CD14-positive monocyte (primary cell): ENCODE measurements around the gene CEBPG. TPM values are rescaled to one million over a fixed set of nuclear protein-coding genes. Genes with fewer than 3 reads are reported as not detected.

Experiments
- DNase-seq, 3 donors: peaks; one replicate each; pipeline ENCODE4 v3.0.0-alpha.2; 2011 to 2022
- H2AFZ ChIP-seq: 2 replicates; pipeline ENCODE4 v1.6.0; 2012; ENCODE audit warnings: mild to moderate bottlenecking, low read depth, low read length, inconsistent platforms; ENCODE audit not compliant: insufficient read depth, poor library complexity, severe bottlenecking
- H3K27ac ChIP-seq, 2 donors: 1 replicate in 1 of 2; 2 replicates in 1 of 2; pipeline ENCODE4 v1.5.1; 2012 to 2013; ENCODE audit warnings: low read length in 2 of 2, control low read depth in 1 of 2, inconsistent platforms in 1 of 2, low read depth in 1 of 2, mild to moderate bottlenecking in 1 of 2
- H3K27me3 ChIP-seq, 2 donors: one replicate each; pipeline versions ENCODE4 v1.6.0 to v1.6.1; 2011 to 2013; ENCODE audit warnings: low read length in 2 of 2; ENCODE audit not compliant: control insufficient read depth in 2 of 2, insufficient read depth in 2 of 2
- H3K36me3 ChIP-seq, 2 donors: replicated peaks in 1 of 2; 1 replicate in 1 of 2; 2 replicates in 1 of 2; pipeline versions ENCODE4 v1.5.1 to v1.6.1; 2012 to 2013; ENCODE audit warnings: low read length in 2 of 2, control low read depth in 1 of 2, inconsistent platforms in 1 of 2, mild to moderate bottlenecking in 1 of 2; ENCODE audit not compliant: insufficient read depth in 2 of 2, control insufficient read depth in 1 of 2
- H3K4me1 ChIP-seq, 2 donors: 1 replicate in 1 of 2; 2 replicates in 1 of 2; pipeline versions ENCODE4 v1.5.1 to v1.6.1; 2012 to 2013; ENCODE audit warnings: low read length in 2 of 2, control low read depth in 1 of 2, inconsistent platforms in 1 of 2, mild to moderate bottlenecking in 1 of 2, moderate library complexity in 1 of 2; ENCODE audit not compliant: insufficient read depth in 2 of 2, control insufficient read depth in 1 of 2
- H3K4me2 ChIP-seq: replicated peaks from 2 replicates; pipeline ENCODE3; 2012; ENCODE audit warnings: low read length, moderate library complexity, mild to moderate bottlenecking; ENCODE audit not compliant: poor library complexity, severe bottlenecking; ENCODE audit errors: extremely low read depth
- H3K4me3 ChIP-seq, 3 experiments: fragments of 200-600 bp in 1 of 3; sonication (generic) in 1 of 3; replicated peaks in 1 of 3; 1 replicate in 2 of 3; 2 replicates in 1 of 3; pipeline ENCODE4 v1.5.1; 2011 to 2013; ENCODE audit warnings: low read length in 3 of 3, mild to moderate bottlenecking in 3 of 3, control low read depth in 2 of 3, low read depth in 2 of 3, inconsistent platforms in 1 of 3, moderate library complexity in 1 of 3
- H3K79me2 ChIP-seq: 2 replicates; pipeline ENCODE4 v1.6.0; 2012; ENCODE audit warnings: mild to moderate bottlenecking, control low read depth, inconsistent platforms, low read length, moderate library complexity; ENCODE audit not compliant: insufficient read depth
- H3K9ac ChIP-seq: 2 replicates; pipeline ENCODE4 v1.6.0; 2017; ENCODE audit warnings: low read length, mild to moderate bottlenecking; ENCODE audit not compliant: insufficient read depth, poor library complexity, severe bottlenecking
- H3K9me3 ChIP-seq, 2 donors: replicated peaks in 1 of 2; 1 replicate in 1 of 2; 2 replicates in 1 of 2; pipeline versions ENCODE4 v1.5.1 to v1.6.1; 2012 to 2013; ENCODE audit warnings: low read length in 2 of 2, control low read depth in 1 of 2; ENCODE audit not compliant: control insufficient read depth in 1 of 2, insufficient read depth in 1 of 2
- H4K20me1 ChIP-seq: 2 replicates; pipeline ENCODE4 v1.6.0; 2012; ENCODE audit warnings: mild to moderate bottlenecking, low read length, control low read depth, moderate library complexity; ENCODE audit not compliant: insufficient read depth
- H3K27ac Mint-ChIP-seq, 7 donors: one replicate each; pipeline ENCODE4 v1.8.0; 2020; ENCODE audit warnings: mild to moderate bottlenecking in 7 of 7, mixed read lengths in 7 of 7, moderate library complexity in 6 of 7, inconsistent platforms in 2 of 7
- H3K27me3 Mint-ChIP-seq, 3 donors: one replicate each; pipeline ENCODE4 v1.8.0; 2021 to 2022; ENCODE audit warnings: low read depth in 3 of 3, mild to moderate bottlenecking in 3 of 3, mixed read lengths in 3 of 3, moderate library complexity in 3 of 3, inconsistent platforms in 1 of 3
- H3K36me3 Mint-ChIP-seq, 2 donors: one replicate each; pipeline ENCODE4 v1.8.0; 2020; ENCODE audit warnings: mixed read lengths in 2 of 2, inconsistent platforms in 1 of 2, mild to moderate bottlenecking in 1 of 2
- H3K4me1 Mint-ChIP-seq: one replicate; pipeline ENCODE4 v1.8.0; 2020; ENCODE audit warnings: mild to moderate bottlenecking, mixed read lengths
- H3K4me3 Mint-ChIP-seq, 2 donors: one replicate each; pipeline ENCODE4 v1.8.0; 2020; ENCODE audit warnings: mild to moderate bottlenecking in 2 of 2, mixed read lengths in 2 of 2, moderate library complexity in 1 of 2
- H3K9me3 Mint-ChIP-seq, 7 donors: one replicate each; pipeline ENCODE4 v1.8.0; 2020 to 2022; ENCODE audit warnings: mixed read lengths in 7 of 7, mild to moderate bottlenecking in 6 of 7, moderate library complexity in 6 of 7, inconsistent platforms in 2 of 7
- WGBS: methylation state at CpG from one replicate; pipeline ENCODE4 v1.1.5; 2013; ENCODE audit warnings: missing lambda C conversion rate; ENCODE audit not compliant: insufficient coverage; 5-methylcytosine and 5-hydroxymethylcytosine counted together
- intact Hi-C, 2 donors: fragments of 100-400 bp; cut with micrococcal nuclease; formaldehyde crosslinking; loops; one replicate each; pipeline versions ENCODE4 v1.15.0 to v1.15.1; 2023
- polyA plus RNA-seq, 3 donors: library from polyadenylated mRNA; depleted of rRNA in 1 of 3; unstranded in 2 of 3; stranded (reverse) in 1 of 3; fragments of 300-500 nt in 2 of 3; fragments of >200 nt in 1 of 3; fragmentation: Illumina TruSeq in 2 of 3; gene quantifications; 1 replicate in 2 of 3; 2 replicates in 1 of 3; pipeline ENCODE4 v1.2.3, GENCODE V29; 2012 to 2021
- TF ChIP-seq, protein P1 (sequence below): fragments of 200-600 bp; IDR thresholded peaks from one replicate; pipeline ENCODE4 v1.8.0; 2022; ENCODE audit warnings: antibody characterized with exemption, mild to moderate bottlenecking

Gene CEBPG
- polyA plus RNA-seq, 3 donors = 16.8 to 18.3 (median 17.8) TPM

- H3K4me1 Mint-ChIP-seq = peaks cover 53% of the 10 kb centered on the region
- TF ChIP-seq, protein P1, sequence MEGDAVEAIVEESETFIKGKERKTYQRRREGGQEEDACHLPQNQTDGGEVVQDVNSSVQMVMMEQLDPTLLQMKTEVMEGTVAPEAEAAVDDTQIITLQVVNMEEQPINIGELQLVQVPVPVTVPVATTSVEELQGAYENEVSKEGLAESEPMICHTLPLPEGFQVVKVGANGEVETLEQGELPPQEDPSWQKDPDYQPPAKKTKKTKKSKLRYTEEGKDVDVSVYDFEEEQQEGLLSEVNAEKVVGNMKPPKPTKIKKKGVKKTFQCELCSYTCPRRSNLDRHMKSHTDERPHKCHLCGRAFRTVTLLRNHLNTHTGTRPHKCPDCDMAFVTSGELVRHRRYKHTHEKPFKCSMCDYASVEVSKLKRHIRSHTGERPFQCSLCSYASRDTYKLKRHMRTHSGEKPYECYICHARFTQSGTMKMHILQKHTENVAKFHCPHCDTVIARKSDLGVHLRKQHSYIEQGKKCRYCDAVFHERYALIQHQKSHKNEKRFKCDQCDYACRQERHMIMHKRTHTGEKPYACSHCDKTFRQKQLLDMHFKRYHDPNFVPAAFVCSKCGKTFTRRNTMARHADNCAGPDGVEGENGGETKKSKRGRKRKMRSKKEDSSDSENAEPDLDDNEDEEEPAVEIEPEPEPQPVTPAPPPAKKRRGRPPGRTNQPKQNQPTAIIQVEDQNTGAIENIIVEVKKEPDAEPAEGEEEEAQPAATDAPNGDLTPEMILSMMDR = no peak
- 83% methylated on average over 8 of the region's 8 CpGs for WGBS
- no peak for DNase-seq
- no peaks in the 10 kb centered on the region for H3K9me3 Mint-ChIP-seq
- H3K9me3 ChIP-seq = no peaks in the 10 kb centered on the region
- H3K9ac ChIP-seq = no peak overlapping the region
- H3K4me3 Mint-ChIP-seq = no peak overlapping the region
- peaks cover 4 to 6% of the 10 kb centered on the region in 2 donors for H3K36me3 Mint-ChIP-seq
- no peak overlapping the region for H2AFZ ChIP-seq
- H3K4me1 ChIP-seq = peaks cover 46 to 62% of the 10 kb centered on the region in 2 donors
- H3K27ac Mint-ChIP-seq = no peak overlapping the region
- H3K36me3 ChIP-seq = no peaks in the 10 kb centered on the region
- H3K27me3 Mint-ChIP-seq = peaks cover 0 to 4% (median 0%) of the 10 kb centered on the region in 3 donors
- no peak overlapping the region for H3K27ac ChIP-seq
- intact Hi-C loops = loop anchor here (10.0 kb wide), 2 partner anchors 100 to 260 kb away; partner anchors contain the start of gene CEBPA (in 2 of the 2)
- no peak overlapping the region for H3K4me3 ChIP-seq
- no peaks in the 10 kb centered on the region for H3K79me2 ChIP-seq
- no peaks in the 10 kb centered on the region for H4K20me1 ChIP-seq
- no peaks in the 10 kb centered on the region for H3K27me3 ChIP-seq
- no peak overlapping the region for H3K4me2 ChIP-seq
Measured at GRCh38 chr19:33405254-33405552, 31.7 kb downstream of the CEBPG start.

- WGBS = 87% methylated on average over 34 of the region's 34 CpGs
- no peaks in the 10 kb centered on the region for H3K36me3 ChIP-seq
- DNase-seq = no peak
- intact Hi-C loops = loop anchor here (1.0 to 10.0 kb wide), 4 partner anchors 101 to 261 kb away; partner anchors contain the start of gene CEBPA (in 2 of the 2)
- Mint-ChIP-seq H3K27ac (no peak overlapping the region), H3K36me3 (peaks cover 5 to 12% of the 10 kb centered on the region in 2 donors), H3K4me3 (no peak overlapping the region), H3K4me1 (peaks cover 51% of the 10 kb centered on the region), H3K27me3 (peaks cover 0 to 4% (median 0%) of the 10 kb centered on the region in 3 donors), H3K9me3 (no peaks in the 10 kb centered on the region)
- no peaks in the 10 kb centered on the region for H4K20me1 ChIP-seq
- H2AFZ ChIP-seq = no peak overlapping the region
- no peak overlapping the region for H3K27ac ChIP-seq
- no peaks in the 10 kb centered on the region for H3K79me2 ChIP-seq
- peaks cover 46 to 62% of the 10 kb centered on the region in 2 donors for H3K4me1 ChIP-seq
- no peak overlapping the region for H3K9ac ChIP-seq
- H3K4me2 ChIP-seq = no peak overlapping the region
- H3K9me3 ChIP-seq = no peaks in the 10 kb centered on the region
- TF ChIP-seq, protein P1 = no peak
- no peak overlapping the region for H3K4me3 ChIP-seq
- H3K27me3 ChIP-seq = no peaks in the 10 kb centered on the region
Measured at GRCh38 chr19:33405553-33406461, 32.3 kb downstream of the CEBPG start.
